HL-60 (cell line): Measurements from ENCODE around the gene LCN15.

ENCODE experiments used
- DNase-seq, 2 experiments: peaks; one replicate each; pipeline ENCODE4 v3.0.0-alpha.2; 2010 to 2020; ENCODE audit warnings: low read depth in 1 of 2, low spot score in 1 of 2
- H3K27ac ChIP-seq: fragments of 250-450 bp; sonication (Bioruptor Pico); replicated peaks from 2 replicates; pipeline ENCODE4 v1.5.1; 2020; ENCODE audit warnings: mild to moderate bottlenecking, moderate library complexity
- H3K27me3 ChIP-seq: fragments of 250-450 bp; sonication (Bioruptor Pico); 2 replicates; pipeline ENCODE4 v1.5.1; 2021; ENCODE audit warnings: mild to moderate bottlenecking, moderate library complexity; ENCODE audit not compliant: insufficient read depth, poor library complexity, severe bottlenecking
- H3K4me3 ChIP-seq: replicated peaks from 2 replicates; pipeline ENCODE4 v1.5.1; 2011; ENCODE audit warnings: mild to moderate bottlenecking, control low read depth, low read length; ENCODE audit not compliant: insufficient read depth
- CTCF ChIP-seq: IDR thresholded peaks from one replicate; pipeline ENCODE4 v1.5.1; 2011; ENCODE audit warnings: low read length, control low read depth, inconsistent platforms; ENCODE audit not compliant: insufficient read depth
- GABPA ChIP-seq: IDR thresholded peaks from 2 replicates; pipeline ENCODE4 v1.6.1; 2012; ENCODE audit warnings: low read depth
- POLR2AphosphoS5 ChIP-seq: IDR thresholded peaks from 2 replicates; pipeline ENCODE4 v1.6.1; 2012; ENCODE audit warnings: low read depth
- SPI1 ChIP-seq: IDR thresholded peaks from 2 replicates; pipeline ENCODE4 v1.6.1; 2012; ENCODE audit warnings: low read depth, mild to moderate bottlenecking, borderline replicate concordance
- TF ChIP-seq, protein P1 (sequence below): IDR thresholded peaks from 2 replicates; pipeline ENCODE4 v1.6.1; 2012; ENCODE audit warnings: low read depth; ENCODE audit not compliant: insufficient replicate concordance

Gene LCN15

GRCh38 chr9:136776947-136777346 is 12.6 kb upstream of the LCN15 start:
- DNase-seq = no peak
- no peaks in the 10 kb centered on the region for H3K27me3 ChIP-seq
- TF ChIP-seq POLR2AphosphoS5 (no peak), CTCF (no peak), SPI1 (no peak), GABPA (no peak)
- TF ChIP-seq, protein P1, sequence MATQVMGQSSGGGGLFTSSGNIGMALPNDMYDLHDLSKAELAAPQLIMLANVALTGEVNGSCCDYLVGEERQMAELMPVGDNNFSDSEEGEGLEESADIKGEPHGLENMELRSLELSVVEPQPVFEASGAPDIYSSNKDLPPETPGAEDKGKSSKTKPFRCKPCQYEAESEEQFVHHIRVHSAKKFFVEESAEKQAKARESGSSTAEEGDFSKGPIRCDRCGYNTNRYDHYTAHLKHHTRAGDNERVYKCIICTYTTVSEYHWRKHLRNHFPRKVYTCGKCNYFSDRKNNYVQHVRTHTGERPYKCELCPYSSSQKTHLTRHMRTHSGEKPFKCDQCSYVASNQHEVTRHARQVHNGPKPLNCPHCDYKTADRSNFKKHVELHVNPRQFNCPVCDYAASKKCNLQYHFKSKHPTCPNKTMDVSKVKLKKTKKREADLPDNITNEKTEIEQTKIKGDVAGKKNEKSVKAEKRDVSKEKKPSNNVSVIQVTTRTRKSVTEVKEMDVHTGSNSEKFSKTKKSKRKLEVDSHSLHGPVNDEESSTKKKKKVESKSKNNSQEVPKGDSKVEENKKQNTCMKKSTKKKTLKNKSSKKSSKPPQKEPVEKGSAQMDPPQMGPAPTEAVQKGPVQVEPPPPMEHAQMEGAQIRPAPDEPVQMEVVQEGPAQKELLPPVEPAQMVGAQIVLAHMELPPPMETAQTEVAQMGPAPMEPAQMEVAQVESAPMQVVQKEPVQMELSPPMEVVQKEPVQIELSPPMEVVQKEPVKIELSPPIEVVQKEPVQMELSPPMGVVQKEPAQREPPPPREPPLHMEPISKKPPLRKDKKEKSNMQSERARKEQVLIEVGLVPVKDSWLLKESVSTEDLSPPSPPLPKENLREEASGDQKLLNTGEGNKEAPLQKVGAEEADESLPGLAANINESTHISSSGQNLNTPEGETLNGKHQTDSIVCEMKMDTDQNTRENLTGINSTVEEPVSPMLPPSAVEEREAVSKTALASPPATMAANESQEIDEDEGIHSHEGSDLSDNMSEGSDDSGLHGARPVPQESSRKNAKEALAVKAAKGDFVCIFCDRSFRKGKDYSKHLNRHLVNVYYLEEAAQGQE = no peak
- H3K27ac ChIP-seq = no peak overlapping the region
- no peak overlapping the region for H3K4me3 ChIP-seq

GRCh38 chr9:136775191-136775590 is 10.9 kb upstream of the LCN15 start:
- H3K4me3 ChIP-seq = no peak overlapping the region
- no peaks in the 10 kb centered on the region for H3K27me3 ChIP-seq
- TF ChIP-seq SPI1 (no peak), GABPA (no peak), CTCF (no peak), POLR2AphosphoS5 (no peak)
- TF ChIP-seq, protein P1 = no peak
- H3K27ac ChIP-seq = no peak overlapping the region
- DNase-seq = no peak

DNA sequence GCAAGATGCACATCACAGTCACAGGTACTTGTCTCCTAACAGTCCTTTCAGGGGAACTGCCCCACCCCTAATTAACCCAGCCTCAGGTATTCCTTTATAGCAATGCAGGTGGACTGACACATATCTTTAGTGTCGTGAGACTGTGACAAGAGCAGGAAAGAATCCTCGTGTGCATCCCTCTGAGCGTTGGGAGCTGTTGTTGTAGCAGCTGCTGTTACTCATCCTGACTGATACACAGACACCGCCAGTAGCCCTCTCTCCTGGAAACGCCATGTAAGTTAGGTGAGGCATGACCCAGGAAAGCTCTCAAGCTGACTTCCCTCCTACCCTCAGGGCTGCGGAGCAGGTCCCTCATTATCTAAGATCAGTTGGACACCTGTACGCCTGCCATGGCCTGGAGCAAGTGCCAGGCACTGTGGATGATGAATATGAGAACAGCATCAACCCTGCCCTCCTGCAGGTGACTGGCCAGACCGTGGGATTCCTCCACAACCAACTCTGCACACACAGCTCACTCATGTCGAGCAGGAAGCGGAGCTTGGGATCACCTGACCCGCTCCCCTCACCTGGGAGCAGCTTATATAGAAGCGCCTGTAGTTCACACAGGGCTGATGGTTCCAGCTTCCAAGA is 10.2 kb upstream of the LCN15 start:
- TF ChIP-seq, protein P1 = no peak
- no peak for TF ChIP-seq CTCF
- no peak for TF ChIP-seq POLR2AphosphoS5
- no peak for TF ChIP-seq GABPA
- TF ChIP-seq SPI1 = no peak

More for the DNA sequence above, 10.2 kb upstream of the LCN15 start:
- no peak for DNase-seq
- H3K27ac ChIP-seq = no peak overlapping the region
- no peaks in the 10 kb centered on the region for H3K27me3 ChIP-seq
- H3K4me3 ChIP-seq = no peak overlapping the region
